Endothelial cell (in vitro differentiated cells): Measurements from ENCODE around the gene USP6. TPM values are rescaled to one million over a fixed set of nuclear protein-coding genes. Genes with fewer than 3 reads are reported as not detected.

Source experiments
- DNase-seq: peaks from one replicate; pipeline ENCODE4 v3.0.0; 2021; ENCODE audit warnings: low spot score
- H3K27ac Mint-ChIP-seq: one replicate; pipeline ENCODE4 v1.8.0; 2021; ENCODE audit warnings: mixed read lengths, inconsistent platforms; ENCODE audit not compliant: unreplicated experiment
- H3K27me3 Mint-ChIP-seq: one replicate; pipeline ENCODE4 v1.8.0; 2021; ENCODE audit warnings: mild to moderate bottlenecking, moderate library complexity, mixed read lengths, inconsistent platforms; ENCODE audit not compliant: unreplicated experiment
- H3K36me3 Mint-ChIP-seq: one replicate; pipeline ENCODE4 v1.8.0; 2021; ENCODE audit warnings: mild to moderate bottlenecking, low read depth, mixed read lengths, inconsistent platforms; ENCODE audit not compliant: unreplicated experiment
- H3K4me1 Mint-ChIP-seq: one replicate; pipeline ENCODE4 v1.8.0; 2021; ENCODE audit warnings: mild to moderate bottlenecking, mixed read lengths, inconsistent platforms; ENCODE audit not compliant: unreplicated experiment
- H3K4me3 Mint-ChIP-seq: one replicate; pipeline ENCODE4 v1.8.0; 2021; ENCODE audit warnings: mild to moderate bottlenecking, mixed read lengths, inconsistent platforms; ENCODE audit not compliant: unreplicated experiment
- H3K9me3 Mint-ChIP-seq: one replicate; pipeline ENCODE4 v1.8.0; 2021; ENCODE audit warnings: mixed read lengths, inconsistent platforms; ENCODE audit not compliant: unreplicated experiment
- total RNA-seq: library from RNA; stranded (reverse); fragmentation: NEBNext Ultra II Directional; extraction: Animal tissue kit (Norgen Biotek cat#: 25700); gene quantifications from one replicate; pipeline ENCODE4 v1.2.1, GENCODE V29; 2021; ENCODE audit not compliant: unreplicated experiment
- TF ChIP-seq, protein P1 (sequence below): fragments of 200-600 bp; sonication (generic); IDR thresholded peaks from one replicate; pipeline ENCODE4 v1.5.0; 2021; ENCODE audit warnings: antibody characterized with exemption; ENCODE audit not compliant: unreplicated experiment

USP6 gene
- total RNA-seq, 1 donor from 2014 or later: 5.6 TPM

- peaks cover 3% of the 10 kb centered on the region for H3K4me1 Mint-ChIP-seq
Measured at GRCh38 chr17:5201011-5201410, 85.2 kb downstream of the USP6 start.

GRCh38 chr17:5203178-5203907 is 87.5 kb downstream of the USP6 start:
- Mint-ChIP-seq H3K4me1 (no peaks in the 10 kb centered on the region), H3K27me3 (peaks cover 4% of the 10 kb centered on the region), H3K9me3 (no peaks in the 10 kb centered on the region), H3K27ac (no peak overlapping the region), H3K36me3 (peaks cover 7% of the 10 kb centered on the region), H3K4me3 (no peak overlapping the region)
- TF ChIP-seq, protein P1, sequence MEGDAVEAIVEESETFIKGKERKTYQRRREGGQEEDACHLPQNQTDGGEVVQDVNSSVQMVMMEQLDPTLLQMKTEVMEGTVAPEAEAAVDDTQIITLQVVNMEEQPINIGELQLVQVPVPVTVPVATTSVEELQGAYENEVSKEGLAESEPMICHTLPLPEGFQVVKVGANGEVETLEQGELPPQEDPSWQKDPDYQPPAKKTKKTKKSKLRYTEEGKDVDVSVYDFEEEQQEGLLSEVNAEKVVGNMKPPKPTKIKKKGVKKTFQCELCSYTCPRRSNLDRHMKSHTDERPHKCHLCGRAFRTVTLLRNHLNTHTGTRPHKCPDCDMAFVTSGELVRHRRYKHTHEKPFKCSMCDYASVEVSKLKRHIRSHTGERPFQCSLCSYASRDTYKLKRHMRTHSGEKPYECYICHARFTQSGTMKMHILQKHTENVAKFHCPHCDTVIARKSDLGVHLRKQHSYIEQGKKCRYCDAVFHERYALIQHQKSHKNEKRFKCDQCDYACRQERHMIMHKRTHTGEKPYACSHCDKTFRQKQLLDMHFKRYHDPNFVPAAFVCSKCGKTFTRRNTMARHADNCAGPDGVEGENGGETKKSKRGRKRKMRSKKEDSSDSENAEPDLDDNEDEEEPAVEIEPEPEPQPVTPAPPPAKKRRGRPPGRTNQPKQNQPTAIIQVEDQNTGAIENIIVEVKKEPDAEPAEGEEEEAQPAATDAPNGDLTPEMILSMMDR: no peak
- DNase-seq: no peak

More at GRCh38 chr17:5201011-5201410, 85.2 kb downstream of the USP6 start:
- Mint-ChIP-seq H3K4me3 (no peak overlapping the region), H3K36me3 (peaks cover 7% of the 10 kb centered on the region), H3K27me3 (no peaks in the 10 kb centered on the region), H3K27ac (no peak overlapping the region), H3K9me3 (no peaks in the 10 kb centered on the region)
- TF ChIP-seq, protein P1: no peak
- no peak for DNase-seq

GRCh38 chr17:5203908-5204294 is 88.1 kb downstream of the USP6 start:
- no peak overlapping the region for H3K4me3 Mint-ChIP-seq
- peaks cover 7% of the 10 kb centered on the region for H3K36me3 Mint-ChIP-seq
- H3K27ac Mint-ChIP-seq: no peak overlapping the region
- no peaks in the 10 kb centered on the region for H3K9me3 Mint-ChIP-seq
- no peak for DNase-seq
- H3K4me1 Mint-ChIP-seq: no peaks in the 10 kb centered on the region
- TF ChIP-seq, protein P1: no peak
- H3K27me3 Mint-ChIP-seq: peaks cover 4% of the 10 kb centered on the region

DNA sequence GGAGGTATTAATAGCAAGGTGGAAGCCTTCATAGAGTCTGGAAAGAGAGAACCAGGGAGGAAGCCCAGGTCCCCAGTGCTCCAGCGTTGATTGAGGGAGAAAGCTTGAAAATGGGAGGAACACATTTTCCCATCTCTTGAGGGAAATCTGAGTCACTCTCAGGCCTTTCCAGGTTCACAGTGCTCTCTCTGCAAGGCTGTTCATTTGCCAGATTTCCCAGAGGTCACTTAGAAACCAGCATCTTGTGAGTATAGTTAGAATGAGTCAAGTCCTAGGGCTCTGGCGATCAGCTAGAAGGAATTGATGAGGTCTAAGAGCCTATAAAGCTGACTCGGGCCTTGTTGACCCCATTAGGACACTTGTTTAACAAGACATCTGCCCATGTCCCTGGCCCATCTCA is 93.6 kb downstream of the USP6 start:
- H3K27ac Mint-ChIP-seq: no peak overlapping the region
- no peak overlapping the region for H3K4me3 Mint-ChIP-seq
- no peaks in the 10 kb centered on the region for H3K4me1 Mint-ChIP-seq
- no peak for DNase-seq
- peaks cover 4% of the 10 kb centered on the region for H3K27me3 Mint-ChIP-seq
- H3K9me3 Mint-ChIP-seq: no peaks in the 10 kb centered on the region
- H3K36me3 Mint-ChIP-seq: no peaks in the 10 kb centered on the region
- TF ChIP-seq, protein P1: no peak

- H3K27ac Mint-ChIP-seq: no peak overlapping the region
- DNase-seq: no peak
- H3K27me3 Mint-ChIP-seq: peaks cover 4% of the 10 kb centered on the region
- no peak overlapping the region for H3K4me3 Mint-ChIP-seq
- no peaks in the 10 kb centered on the region for H3K4me1 Mint-ChIP-seq
- no peaks in the 10 kb centered on the region for H3K36me3 Mint-ChIP-seq
- TF ChIP-seq, protein P1: no peak
- H3K9me3 Mint-ChIP-seq: no peaks in the 10 kb centered on the region
Measured at GRCh38 chr17:5210091-5210490, 94.3 kb downstream of the USP6 start.
